GM23338 (cell line): ENCODE measurements around the gene NOP9. TPM values are rescaled to one million over a fixed set of nuclear protein-coding genes. Genes with fewer than 3 reads are reported as not detected.

Source experiments
- ATAC-seq: fragments of 200-7000 bp; cut with Tn5 transposase; 3 replicates; pipeline ENCODE4 v1.9.1; 2020
- DNase-seq: peaks from one replicate; pipeline ENCODE4 v3.0.0-alpha.2; 2015; ENCODE audit warnings: low spot score
- H2AFZ ChIP-seq: fragments of 200-600 bp; sonication (generic); 2 replicates; pipeline ENCODE4 v1.8.0; 2016; ENCODE audit warnings: antibody characterized with exemption, mild to moderate bottlenecking, moderate library complexity
- H3F3A ChIP-seq: fragments of 200-600 bp; sonication (generic); replicated peaks from 2 replicates; pipeline ENCODE4 v1.8.0; 2017; ENCODE audit warnings: antibody characterized with exemption, mixed run types, low read depth
- H3K27ac ChIP-seq: fragments of 200-600 bp; sonication (generic); 2 replicates; pipeline ENCODE4 v1.6.1; 2016; ENCODE audit warnings: low read depth
- H3K27me3 ChIP-seq: fragments of 200-600 bp; sonication (generic); 2 replicates; pipeline ENCODE4 v1.8.0; 2016; ENCODE audit warnings: mild to moderate bottlenecking, mixed run types, moderate library complexity; ENCODE audit not compliant: insufficient read depth
- H3K36me3 ChIP-seq: fragments of 200-600 bp; sonication (generic); 2 replicates; pipeline ENCODE4 v1.8.0; 2016; ENCODE audit warnings: mild to moderate bottlenecking; ENCODE audit not compliant: insufficient read depth
- H3K4me1 ChIP-seq: fragments of 200-600 bp; sonication (generic); 2 replicates; pipeline ENCODE4 v1.8.0; 2016; ENCODE audit warnings: mild to moderate bottlenecking, moderate library complexity; ENCODE audit not compliant: insufficient read depth
- H3K4me2 ChIP-seq: fragments of 200-600 bp; sonication (generic); 2 replicates; pipeline ENCODE4 v1.7.1; 2017; ENCODE audit warnings: mixed run types
- H3K4me3 ChIP-seq: fragments of 200-600 bp; sonication (generic); 2 replicates; pipeline ENCODE4 v1.6.1; 2016; ENCODE audit warnings: mixed run types
- H3K79me2 ChIP-seq: fragments of 200-600 bp; sonication (generic); replicated peaks from 2 replicates; pipeline ENCODE4 v1.8.0; 2017; ENCODE audit warnings: mild to moderate bottlenecking; ENCODE audit not compliant: insufficient read depth
- H3K9me2 ChIP-seq: fragments of 200-600 bp; sonication (generic); 2 replicates; pipeline ENCODE4 v1.8.0; 2017; ENCODE audit not compliant: insufficient read depth
- H4K20me1 ChIP-seq: fragments of 200-600 bp; sonication (generic); replicated peaks from 2 replicates; pipeline ENCODE4 v1.8.0; 2017; ENCODE audit warnings: mild to moderate bottlenecking; ENCODE audit not compliant: insufficient read depth
- H3K27ac Mint-ChIP-seq: 2 replicates; pipeline ENCODE4 v1.8.0; 2020; ENCODE audit warnings: inconsistent platforms, mild to moderate bottlenecking, moderate library complexity, mixed read lengths
- H3K27me3 Mint-ChIP-seq: 3 replicates; pipeline ENCODE4 v1.8.0; 2022; ENCODE audit warnings: low read depth, mild to moderate bottlenecking, moderate library complexity, mixed read lengths, inconsistent platforms; ENCODE audit not compliant: insufficient read depth, poor library complexity
- H3K36me3 Mint-ChIP-seq: 3 replicates; pipeline ENCODE4 v1.8.0; 2021; ENCODE audit warnings: low read depth, mild to moderate bottlenecking, inconsistent platforms, moderate library complexity, mixed read lengths
- H3K4me1 Mint-ChIP-seq: 3 replicates; pipeline ENCODE4 v1.8.0; 2020; ENCODE audit warnings: mild to moderate bottlenecking, inconsistent platforms, mixed read lengths
- H3K4me3 Mint-ChIP-seq: 3 replicates; pipeline ENCODE4 v1.8.0; 2021; ENCODE audit warnings: moderate library complexity, mild to moderate bottlenecking, inconsistent platforms, mixed read lengths
- H3K9me3 Mint-ChIP-seq: 3 replicates; pipeline ENCODE4 v1.8.0; 2020; ENCODE audit warnings: moderate library complexity, mild to moderate bottlenecking, inconsistent platforms, mixed read lengths
- CREB1 ChIP-seq: fragments of 250-450 bp; sonication (Bioruptor Pico); IDR thresholded peaks from 2 replicates; pipeline ENCODE4 v1.5.0; 2020; ENCODE audit warnings: low read depth, mild to moderate bottlenecking, moderate library complexity
- CTCF ChIP-seq, 2 experiments: fragments of 200-600 bp in 1 of 2; sonication (generic) in 1 of 2; conservative IDR thresholded peaks; 2 replicates each; pipeline versions ENCODE4 v1.5.1 to v1.6.1; 2016 to 2017; ENCODE audit warnings: antibody characterized with exemption in 2 of 2, low read depth in 2 of 2, mild to moderate bottlenecking in 2 of 2, moderate library complexity in 1 of 2
- ETS1 ChIP-seq: IDR thresholded peaks from 2 replicates; pipeline ENCODE4 v1.6.1; 2016; ENCODE audit warnings: antibody characterized with exemption
- EZH2 ChIP-seq: fragments of 200-600 bp; sonication (generic); IDR thresholded peaks from one replicate; pipeline ENCODE4 v1.8.0; 2017; ENCODE audit warnings: antibody characterized with exemption, mild to moderate bottlenecking, low read depth; ENCODE audit not compliant: unreplicated experiment
- EZH2phosphoT487 ChIP-seq: fragments of 200-600 bp; sonication (generic); IDR thresholded peaks from one replicate; pipeline ENCODE4 v1.8.1; 2018; ENCODE audit warnings: antibody characterized with exemption; ENCODE audit not compliant: unreplicated experiment
- JUNB ChIP-seq: IDR thresholded peaks from one replicate; pipeline ENCODE4 v1.6.1; 2016; ENCODE audit warnings: antibody characterized with exemption; ENCODE audit not compliant: unreplicated experiment
- NANOG ChIP-seq: IDR thresholded peaks from 2 replicates; pipeline ENCODE4 v1.6.1; 2016; ENCODE audit warnings: antibody characterized with exemption, borderline replicate concordance
- POLR2AphosphoS5 ChIP-seq: IDR thresholded peaks from 2 replicates; pipeline ENCODE4 v1.6.1; 2016; ENCODE audit warnings: antibody characterized with exemption, low read depth
- STAT1 ChIP-seq: IDR thresholded peaks from one replicate; pipeline ENCODE4 v1.6.1; 2016; ENCODE audit warnings: antibody characterized with exemption; ENCODE audit not compliant: unreplicated experiment
- ZNF114 ChIP-seq: fragments of 250-450 bp; sonication (Bioruptor Pico); IDR thresholded peaks from 2 replicates; pipeline ENCODE4 v1.5.0; 2020; ENCODE audit warnings: mild to moderate bottlenecking, moderate library complexity
- ZNF331 ChIP-seq: fragments of 250-450 bp; sonication (Bioruptor Pico); IDR thresholded peaks from 2 replicates; pipeline ENCODE4 v1.5.0; 2020; ENCODE audit warnings: low read depth, mild to moderate bottlenecking, moderate library complexity
- ZNF462 ChIP-seq: fragments of 250-450 bp; sonication (Bioruptor Pico); IDR thresholded peaks from 2 replicates; pipeline ENCODE4 v1.5.0; 2020; ENCODE audit warnings: mild to moderate bottlenecking, moderate library complexity
- polyA plus RNA-seq: library from polyadenylated mRNA; unstranded; fragments of >200 nt; fragmentation: Nextera tagmentation; extraction: Ambion mirVana; gene quantifications from 2 replicates; pipeline ENCODE4 v1.2.1, GENCODE V29; 2016
- total RNA-seq: library from RNA; depleted of rRNA; stranded (reverse); fragments of >200 nt; shearing (Covaris generic); gene quantifications from 2 replicates; pipeline ENCODE4 v1.2.3, GENCODE V29; 2014
- TF ChIP-seq, protein P1 (sequence below): IDR thresholded peaks from one replicate; pipeline ENCODE4 v1.6.1; 2018; ENCODE audit warnings: antibody characterized with exemption; ENCODE audit not compliant: unreplicated experiment

NOP9 gene
- total and polyA plus RNA-seq, 2 experiments from 2014 or later: 7.9 to 32.8 TPM

- TF ChIP-seq EZH2phosphoT487 (no peak), ZNF114 (CRISPR knock-in tag) (no peak), STAT1 (no peak), ETS1 (no peak), EZH2 (no peak), ZNF462 (CRISPR knock-in tag) (no peak), CTCF (conservative IDR thresholded peaks at IDR 0.05; ENCODE audit: low read depth in 2 of 2) (no peak), ZNF331 (CRISPR knock-in tag) (no peak), JUNB (no peak), NANOG (no peak), POLR2AphosphoS5 (no peak), CREB1 (no peak)
- TF ChIP-seq, protein P1, sequence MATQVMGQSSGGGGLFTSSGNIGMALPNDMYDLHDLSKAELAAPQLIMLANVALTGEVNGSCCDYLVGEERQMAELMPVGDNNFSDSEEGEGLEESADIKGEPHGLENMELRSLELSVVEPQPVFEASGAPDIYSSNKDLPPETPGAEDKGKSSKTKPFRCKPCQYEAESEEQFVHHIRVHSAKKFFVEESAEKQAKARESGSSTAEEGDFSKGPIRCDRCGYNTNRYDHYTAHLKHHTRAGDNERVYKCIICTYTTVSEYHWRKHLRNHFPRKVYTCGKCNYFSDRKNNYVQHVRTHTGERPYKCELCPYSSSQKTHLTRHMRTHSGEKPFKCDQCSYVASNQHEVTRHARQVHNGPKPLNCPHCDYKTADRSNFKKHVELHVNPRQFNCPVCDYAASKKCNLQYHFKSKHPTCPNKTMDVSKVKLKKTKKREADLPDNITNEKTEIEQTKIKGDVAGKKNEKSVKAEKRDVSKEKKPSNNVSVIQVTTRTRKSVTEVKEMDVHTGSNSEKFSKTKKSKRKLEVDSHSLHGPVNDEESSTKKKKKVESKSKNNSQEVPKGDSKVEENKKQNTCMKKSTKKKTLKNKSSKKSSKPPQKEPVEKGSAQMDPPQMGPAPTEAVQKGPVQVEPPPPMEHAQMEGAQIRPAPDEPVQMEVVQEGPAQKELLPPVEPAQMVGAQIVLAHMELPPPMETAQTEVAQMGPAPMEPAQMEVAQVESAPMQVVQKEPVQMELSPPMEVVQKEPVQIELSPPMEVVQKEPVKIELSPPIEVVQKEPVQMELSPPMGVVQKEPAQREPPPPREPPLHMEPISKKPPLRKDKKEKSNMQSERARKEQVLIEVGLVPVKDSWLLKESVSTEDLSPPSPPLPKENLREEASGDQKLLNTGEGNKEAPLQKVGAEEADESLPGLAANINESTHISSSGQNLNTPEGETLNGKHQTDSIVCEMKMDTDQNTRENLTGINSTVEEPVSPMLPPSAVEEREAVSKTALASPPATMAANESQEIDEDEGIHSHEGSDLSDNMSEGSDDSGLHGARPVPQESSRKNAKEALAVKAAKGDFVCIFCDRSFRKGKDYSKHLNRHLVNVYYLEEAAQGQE: no peak
- Histone ChIP-seq H3K4me1 (no peaks in the 10 kb centered on the region), H3K4me2 (no peak overlapping the region), H3K27ac (no peak overlapping the region), H4K20me1 (no peaks in the 10 kb centered on the region), H3K36me3 (no peaks in the 10 kb centered on the region), H3F3A (no peaks in the 10 kb centered on the region), H3K9me2 (no peaks in the 10 kb centered on the region), H3K4me3 (no peak overlapping the region), H3K79me2 (no peaks in the 10 kb centered on the region), H2AFZ (no peak overlapping the region), H3K27me3 (no peaks in the 10 kb centered on the region)
- H3K9me3 Mint-ChIP-seq: no peaks in the 10 kb centered on the region
- DNase-seq (no peak), ATAC-seq (no peak)
- H3K4me3 Mint-ChIP-seq: no peak overlapping the region
- peaks cover 11% of the 10 kb centered on the region for H3K27me3 Mint-ChIP-seq
- H3K4me1 Mint-ChIP-seq: peaks cover 6% of the 10 kb centered on the region
- H3K36me3 Mint-ChIP-seq: peaks cover 6% of the 10 kb centered on the region; the same call in 2 of the 3 replicates
- H3K27ac Mint-ChIP-seq: no peak overlapping the region
Measured at GRCh38 chr14:24263848-24264247, 35.8 kb upstream of the NOP9 start.
